ENCODE data around the gene MAGEB5. TPM values are rescaled to one million over a fixed set of nuclear protein-coding genes. Genes with fewer than 3 reads are reported as not detected.
"Not testable (repeated sequence)": the region's sequence is repeated elsewhere in the genome, so short reads cannot be mapped to it uniquely, and the experiment has no call there.

MAGEB5 gene
- total RNA-seq (2014; rRNA removed; shearing (Covaris generic)): not detected in 2 replicates

- Histone ChIP-seq H3K36me3 (no peaks in the 10 kb centered on the region), H3K27me3 (replicated peaks) (no peaks in the 10 kb centered on the region), H3K9me3 (replicated peaks) (no peaks in the 10 kb centered on the region), H3K4me3 (no peak within 1 kb of the TSS), H3K27ac (no peak within 1 kb of the TSS), H3K4me1 (replicated peaks) (no peaks in the 10 kb centered on the region)
- no peak for DNase-seq (ENCODE audit: low read depth in 1 of 2, low spot score in 2 of 2)
Measured at GRCh38 chrX:26215869-26216268, at the start of gene MAGEB5. Gene MAGEB5 (plus strand): TSS chrX:26216169. CDS start chrX:26217302, 1,133 bp downstream.

GRCh38 chrX:26192204-26192603, 23.8 kb upstream of the MAGEB5 start, which contains the start of gene MAGEB6:
Gene MAGEB6 (plus strand): TSS chrX:26192440. CDS start chrX:26193847, 1,407 bp downstream.
- no peaks in the 10 kb centered on the region for H3K9me3 ChIP-seq (replicated peaks)
- H3K27me3 ChIP-seq (replicated peaks): no peaks in the 10 kb centered on the region
- DNase-seq (ENCODE audit: low read depth in 1 of 2, low spot score in 2 of 2): no peak

GRCh38 chrX:26203561-26203960, 12.4 kb upstream of the MAGEB5 start:
- Histone ChIP-seq H3K4me3 (no peak overlapping the region), H3K27me3 (replicated peaks) (no peaks in the 10 kb centered on the region), H3K9me3 (replicated peaks) (no peaks in the 10 kb centered on the region), H3K27ac (no peak overlapping the region), H3K36me3 (no peaks in the 10 kb centered on the region), H3K4me1 (replicated peaks) (no peaks in the 10 kb centered on the region)
- DNase-seq (ENCODE audit: low read depth in 1 of 2, low spot score in 2 of 2): no peak

More at GRCh38 chrX:26192204-26192603, 23.8 kb upstream of the MAGEB5 start, which contains the start of gene MAGEB6:
- Histone ChIP-seq H3K4me1 (replicated peaks) (no peaks in the 10 kb centered on the region), H3K36me3 (no peaks in the 10 kb centered on the region), H3K27ac (no peak within 1 kb of the TSS), H3K4me3 (no peak within 1 kb of the TSS)

- not testable (repeated sequence) for H3K4me1 ChIP-seq (replicated peaks); H3K36me3 ChIP-seq; DNase-seq (ENCODE audit: low read depth in 1 of 2, low spot score in 2 of 2); H3K4me3 ChIP-seq; H3K9me3 ChIP-seq (replicated peaks); H3K27me3 ChIP-seq (replicated peaks); H3K27ac ChIP-seq
Measured at GRCh38 chrX:26204717-26205116, 11.3 kb upstream of the MAGEB5 start.

GRCh38 chrX:26208012-26208411, 8.0 kb upstream of the MAGEB5 start:
- no peak overlapping the region for H3K27ac ChIP-seq
- H3K9me3 ChIP-seq (replicated peaks): no peaks in the 10 kb centered on the region
- H3K4me3 ChIP-seq: no peak overlapping the region
- no peaks in the 10 kb centered on the region for H3K4me1 ChIP-seq (replicated peaks)
- H3K27me3 ChIP-seq (replicated peaks): no peaks in the 10 kb centered on the region
- DNase-seq (ENCODE audit: low read depth in 1 of 2, low spot score in 2 of 2): no peak
- H3K36me3 ChIP-seq: no peaks in the 10 kb centered on the region

GRCh38 chrX:26219351-26219750, 3.4 kb downstream of the MAGEB5 start:
- H3K4me1 ChIP-seq (replicated peaks): no peaks in the 10 kb centered on the region
- no peaks in the 10 kb centered on the region for H3K27me3 ChIP-seq (replicated peaks)
- no peak for DNase-seq (ENCODE audit: low read depth in 1 of 2, low spot score in 2 of 2)
- H3K36me3 ChIP-seq: no peaks in the 10 kb centered on the region
- no peaks in the 10 kb centered on the region for H3K9me3 ChIP-seq (replicated peaks)
- H3K4me3 ChIP-seq: no peak overlapping the region
- no peak overlapping the region for H3K27ac ChIP-seq

- Histone ChIP-seq H3K4me3 (no peak overlapping the region), H3K27ac (no peak overlapping the region), H3K27me3 (replicated peaks) (no peaks in the 10 kb centered on the region), H3K36me3 (no peaks in the 10 kb centered on the region), H3K9me3 (replicated peaks) (no peaks in the 10 kb centered on the region), H3K4me1 (replicated peaks) (no peaks in the 10 kb centered on the region)
- DNase-seq (ENCODE audit: low read depth in 1 of 2, low spot score in 2 of 2): no peak
Measured at GRCh38 chrX:26234177-26234576, 18.2 kb downstream of the MAGEB5 start.

- no peak for DNase-seq (ENCODE audit: low read depth in 1 of 2, low spot score in 2 of 2)
- Histone ChIP-seq H3K27me3 (replicated peaks) (no peaks in the 10 kb centered on the region), H3K4me3 (no peak overlapping the region)
Measured at GRCh38 chrX:26253526-26253925, 37.6 kb downstream of the MAGEB5 start.

GRCh38 chrX:26254436-26254835, 38.5 kb downstream of the MAGEB5 start:
- no peak for DNase-seq (ENCODE audit: low read depth in 1 of 2, low spot score in 2 of 2)
- no peaks in the 10 kb centered on the region for H3K36me3 ChIP-seq
- H3K4me1 ChIP-seq (replicated peaks): no peaks in the 10 kb centered on the region
- no peaks in the 10 kb centered on the region for H3K27me3 ChIP-seq (replicated peaks)
- no peaks in the 10 kb centered on the region for H3K9me3 ChIP-seq (replicated peaks)
- H3K4me3 ChIP-seq: no peak overlapping the region
- no peak overlapping the region for H3K27ac ChIP-seq

More at GRCh38 chrX:26253526-26253925, 37.6 kb downstream of the MAGEB5 start:
- H3K9me3 ChIP-seq (replicated peaks): no peaks in the 10 kb centered on the region
- H3K27ac ChIP-seq: no peak overlapping the region
- H3K4me1 ChIP-seq (replicated peaks): no peaks in the 10 kb centered on the region
- no peaks in the 10 kb centered on the region for H3K36me3 ChIP-seq

GRCh38 chrX:26262121-26262523, 46.2 kb downstream of the MAGEB5 start:
- Histone ChIP-seq H3K4me1 (replicated peaks) (no peaks in the 10 kb centered on the region), H3K9me3 (replicated peaks) (no peaks in the 10 kb centered on the region), H3K36me3 (no peaks in the 10 kb centered on the region), H3K4me3 (no peak overlapping the region), H3K27ac (no peak overlapping the region), H3K27me3 (replicated peaks) (no peaks in the 10 kb centered on the region)
- DNase-seq (ENCODE audit: low read depth in 1 of 2, low spot score in 2 of 2): no peak

Other genes starting within 250 kb of the MAGEB5 start
- gene MAGEB18, start 77.8 kb upstream of the MAGEB5 start, total RNA-seq (2014; rRNA removed; shearing (Covaris generic)): not detected in 2 replicates
- gene MAGEB6B, start 55.6 kb upstream of the MAGEB5 start, total RNA-seq (2014; rRNA removed; shearing (Covaris generic)): not detected in 2 replicates
- gene MAGEB6, start 23.7 kb upstream of the MAGEB5 start, total RNA-seq (2014; rRNA removed; shearing (Covaris generic)): not detected in 2 replicates

All from SJSA1 (cell line).